MCF 10A (cell line): ENCODE data around the gene RASL12. TPM values are rescaled to one million over a fixed set of nuclear protein-coding genes. Genes with fewer than 3 reads are reported as not detected.

Experiments used
- BruUV-seq: library from RNA; stranded (reverse); fragments of 400-500 nt; replicated peaks from 2 replicates; lab custom pipeline; 2021; lab: Mats Ljungman, UMichigan
- CTCF ChIA-PET: fragments of 300-600 bp; sonication (Branson Sonifier 250); formaldehyde crosslinking; extraction: SDS; loops from one replicate; lab custom pipeline; 2021; ENCODE audit warnings: antibody characterized with exemption, inconsistent platforms; lab: Yijun Ruan, JAX
- POLR2A ChIA-PET: fragments of 300-600, 350-650 bp; sonication (Branson Sonifier 250); formaldehyde crosslinking; extraction: SDS; loops from one replicate; lab custom pipeline; 2020; ENCODE audit warnings: antibody characterized with exemption, inconsistent platforms; lab: Yijun Ruan, JAX
- DNase-seq: peaks from one replicate; pipeline ENCODE4 v3.0.0-alpha.2; 2018; ENCODE audit not compliant: unreplicated experiment
- H3K27ac Mint-ChIP-seq: one replicate; pipeline ENCODE4 v1.8.0; 2022; ENCODE audit warnings: mild to moderate bottlenecking, low read depth, mixed read lengths; ENCODE audit not compliant: unreplicated experiment
- H3K27me3 Mint-ChIP-seq: one replicate; pipeline ENCODE4 v1.8.0; 2022; ENCODE audit warnings: mixed read lengths; ENCODE audit not compliant: insufficient read depth, unreplicated experiment
- H3K36me3 Mint-ChIP-seq: one replicate; pipeline ENCODE4 v1.8.0; 2022; ENCODE audit warnings: mild to moderate bottlenecking, moderate library complexity, mixed read lengths; ENCODE audit not compliant: insufficient read depth, unreplicated experiment
- H3K4me1 Mint-ChIP-seq: one replicate; pipeline ENCODE4 v1.8.0; 2022; ENCODE audit warnings: mixed read lengths; ENCODE audit not compliant: insufficient read depth, unreplicated experiment
- H3K4me3 Mint-ChIP-seq: one replicate; pipeline ENCODE4 v1.8.0; 2022; ENCODE audit warnings: mild to moderate bottlenecking, moderate library complexity, mixed read lengths; ENCODE audit not compliant: unreplicated experiment
- H3K9me3 Mint-ChIP-seq: one replicate; pipeline ENCODE4 v1.8.0; 2022; ENCODE audit warnings: mixed read lengths; ENCODE audit not compliant: unreplicated experiment
- intact Hi-C: fragments of 100-400 bp; cut with micrococcal nuclease; formaldehyde crosslinking; loops from 2 replicates; pipeline ENCODE4 v1.14.1; 2022
- total RNA-seq: library from RNA; stranded (reverse); gene quantifications from 2 replicates; pipeline ENCODE4 v1.2.3, GENCODE V29; 2022
- TF ChIP-seq, protein P1 (sequence below): fragments of 200-600 bp; IDR thresholded peaks from one replicate; pipeline ENCODE4 v1.8.0; 2022; ENCODE audit warnings: antibody characterized with exemption, mild to moderate bottlenecking; ENCODE audit not compliant: unreplicated experiment

The RASL12 gene
- total RNA-seq, 1 experiment from 2014 or later, result not detected

DNA sequence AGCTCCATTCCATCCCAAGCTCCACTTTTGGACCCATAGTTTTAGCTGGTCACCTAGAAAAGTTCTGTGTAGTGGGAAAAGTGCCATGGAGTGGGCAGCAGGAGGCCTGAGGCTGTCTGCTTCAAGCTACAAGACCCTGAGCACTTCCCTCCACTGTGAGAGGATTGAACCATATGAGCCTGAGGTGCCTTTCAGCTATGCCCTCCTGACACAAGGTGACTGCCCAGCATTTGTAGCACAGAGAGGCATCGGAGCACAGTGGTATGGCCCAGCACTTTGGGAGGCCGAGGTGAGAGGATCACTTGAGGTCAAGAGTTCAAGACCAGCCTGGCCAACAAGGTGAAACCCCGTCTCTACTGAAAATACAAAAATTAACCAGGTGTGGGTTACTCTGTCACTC is 4.8 kb upstream of the RASL12 start:
- Mint-ChIP-seq H3K27ac (no peak overlapping the region), H3K4me3 (no peak overlapping the region), H3K27me3 (peaks cover 11% of the 10 kb centered on the region), H3K9me3 (no peaks in the 10 kb centered on the region), H3K4me1 (no peaks in the 10 kb centered on the region), H3K36me3 (no peaks in the 10 kb centered on the region)
- no TSS peak for BruUV-seq
- TF ChIP-seq, protein P1, sequence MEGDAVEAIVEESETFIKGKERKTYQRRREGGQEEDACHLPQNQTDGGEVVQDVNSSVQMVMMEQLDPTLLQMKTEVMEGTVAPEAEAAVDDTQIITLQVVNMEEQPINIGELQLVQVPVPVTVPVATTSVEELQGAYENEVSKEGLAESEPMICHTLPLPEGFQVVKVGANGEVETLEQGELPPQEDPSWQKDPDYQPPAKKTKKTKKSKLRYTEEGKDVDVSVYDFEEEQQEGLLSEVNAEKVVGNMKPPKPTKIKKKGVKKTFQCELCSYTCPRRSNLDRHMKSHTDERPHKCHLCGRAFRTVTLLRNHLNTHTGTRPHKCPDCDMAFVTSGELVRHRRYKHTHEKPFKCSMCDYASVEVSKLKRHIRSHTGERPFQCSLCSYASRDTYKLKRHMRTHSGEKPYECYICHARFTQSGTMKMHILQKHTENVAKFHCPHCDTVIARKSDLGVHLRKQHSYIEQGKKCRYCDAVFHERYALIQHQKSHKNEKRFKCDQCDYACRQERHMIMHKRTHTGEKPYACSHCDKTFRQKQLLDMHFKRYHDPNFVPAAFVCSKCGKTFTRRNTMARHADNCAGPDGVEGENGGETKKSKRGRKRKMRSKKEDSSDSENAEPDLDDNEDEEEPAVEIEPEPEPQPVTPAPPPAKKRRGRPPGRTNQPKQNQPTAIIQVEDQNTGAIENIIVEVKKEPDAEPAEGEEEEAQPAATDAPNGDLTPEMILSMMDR, result no peak
- no peak for DNase-seq
- ChIA-PET CTCF (no interaction called here), POLR2A (no interaction called here)
- intact Hi-C loops, result no loop called here

DNA sequence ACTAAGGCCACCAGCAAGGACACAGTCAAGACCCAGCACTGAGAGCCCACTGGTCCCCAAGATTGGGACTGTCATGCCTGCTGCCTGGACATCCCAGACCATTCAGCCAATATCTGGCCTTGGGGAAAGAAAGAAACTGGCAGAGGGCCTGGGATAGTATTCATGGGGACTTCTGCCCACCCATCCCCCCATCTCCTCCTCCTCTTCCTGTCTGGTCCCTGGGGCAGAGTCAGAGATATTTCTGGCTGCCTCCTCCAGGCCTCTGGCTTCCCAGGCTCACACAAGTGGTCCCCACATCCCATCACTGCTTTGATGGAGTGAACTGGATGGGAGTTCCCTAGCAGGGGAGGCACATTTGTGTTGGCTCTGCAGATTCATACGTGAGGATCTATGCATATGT is 4.2 kb upstream of the RASL12 start:
- Mint-ChIP-seq H3K4me1 (peaks cover 5% of the 10 kb centered on the region), H3K9me3 (no peaks in the 10 kb centered on the region)
- CTCF ChIA-PET, result no interaction called here

DNA sequence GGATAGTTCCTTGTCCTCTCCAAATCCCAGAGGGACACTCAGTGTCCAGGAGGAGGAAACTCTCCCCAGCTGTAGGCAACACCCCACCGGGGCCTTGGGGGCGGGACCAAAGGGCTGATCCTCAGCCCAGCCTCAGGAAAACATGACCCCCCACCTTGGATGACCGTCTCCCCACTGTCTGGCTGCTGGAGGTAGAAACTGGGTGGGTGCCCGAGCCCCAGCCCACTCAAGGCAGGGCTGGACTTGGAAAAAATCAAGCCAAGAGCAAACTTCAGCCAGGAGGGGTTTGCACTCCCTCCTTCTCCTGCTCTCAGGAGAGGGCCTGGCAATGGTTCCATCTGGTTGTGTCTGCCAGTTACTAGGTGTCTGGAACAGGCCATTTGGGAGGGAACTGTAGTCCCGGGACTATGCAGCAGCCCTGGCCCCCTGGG is 3.6 kb upstream of the RASL12 start:
- DNase-seq, result no peak
- intact Hi-C loops, result no loop called here
- H3K4me3 Mint-ChIP-seq, result no peak overlapping the region
- H3K9me3 Mint-ChIP-seq, result no peaks in the 10 kb centered on the region
- H3K36me3 Mint-ChIP-seq, result no peaks in the 10 kb centered on the region
- H3K27me3 Mint-ChIP-seq, result peaks cover 23% of the 10 kb centered on the region
- H3K4me1 Mint-ChIP-seq, result peaks cover 6% of the 10 kb centered on the region
- BruUV-seq, result no TSS peak
- no peak overlapping the region for H3K27ac Mint-ChIP-seq
- TF ChIP-seq, protein P1, result no peak
- CTCF ChIA-PET, result no interaction called here
- POLR2A ChIA-PET, result no interaction called here

More for the DNA sequence above, 4.2 kb upstream of the RASL12 start:
- Mint-ChIP-seq H3K27ac (no peak overlapping the region), H3K4me3 (no peak overlapping the region), H3K36me3 (no peaks in the 10 kb centered on the region), H3K27me3 (peaks cover 17% of the 10 kb centered on the region)
- POLR2A ChIA-PET, result no interaction called here
- intact Hi-C loops, result no loop called here
- no peak for DNase-seq
- TF ChIP-seq, protein P1, result no peak
- no TSS peak for BruUV-seq

DNA sequence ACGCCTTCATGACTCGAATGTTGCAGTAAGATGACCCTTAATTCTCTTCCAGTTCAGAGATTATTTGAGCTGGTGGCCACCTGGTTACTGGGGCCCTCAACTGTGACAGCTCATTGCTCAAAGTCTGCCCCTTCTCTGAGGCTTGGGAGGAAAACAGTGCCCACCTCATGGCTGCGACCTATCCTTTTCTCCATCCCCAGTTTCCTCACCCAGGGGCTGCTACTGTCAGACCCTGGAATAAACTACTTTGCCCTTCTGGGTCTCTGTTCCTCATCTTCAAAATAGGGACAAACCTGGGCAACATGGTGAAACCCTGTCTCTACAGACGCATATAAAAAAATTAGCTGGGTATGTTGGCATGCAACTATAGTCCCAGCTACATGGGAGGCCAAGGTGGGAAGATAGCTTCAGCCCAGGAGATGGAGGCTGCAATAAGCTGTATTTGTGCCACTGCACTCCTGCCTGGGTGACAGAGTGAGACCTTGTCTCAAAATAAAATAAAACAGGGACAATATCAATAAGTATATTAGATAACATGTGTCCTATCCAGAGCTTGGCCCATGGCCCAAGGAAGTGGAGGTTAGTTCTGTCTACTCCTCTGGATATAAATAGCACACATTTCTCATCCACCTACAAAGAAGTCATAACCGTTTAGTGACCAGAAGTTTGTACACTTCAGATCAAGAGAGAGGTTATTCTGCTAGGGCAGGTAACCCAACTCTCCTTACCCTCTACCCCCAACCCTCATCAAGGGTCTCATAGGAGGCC is 2.2 kb upstream of the RASL12 start:
- no peak for DNase-seq
- TF ChIP-seq, protein P1, result no peak
- no peak overlapping the region for H3K4me3 Mint-ChIP-seq
- intact Hi-C loops, result no loop called here
- H3K9me3 Mint-ChIP-seq, result no peaks in the 10 kb centered on the region
- no peaks in the 10 kb centered on the region for H3K36me3 Mint-ChIP-seq
- H3K27ac Mint-ChIP-seq, result no peak overlapping the region
- peaks cover 35% of the 10 kb centered on the region for H3K27me3 Mint-ChIP-seq
- peaks cover 6% of the 10 kb centered on the region for H3K4me1 Mint-ChIP-seq
- no TSS peak for BruUV-seq
- ChIA-PET CTCF (interaction anchor here (0.6 to 1.9 kb wide), 5 partner anchors 13 to 111 kb away, joined by 3 to 5 read pairs (median 4); no protein-coding TSS in a partner anchor), POLR2A (interaction anchor here (0.8 to 1.0 kb wide), 2 partner anchors 14 to 18 kb away, joined by 3 read pairs; no protein-coding TSS in a partner anchor)
